Mucosa of gallbladder (tissue), 1 donor: ENCODE data around the gene CTIF. TPM values are rescaled to one million over a fixed set of nuclear protein-coding genes. Genes with fewer than 3 reads are reported as not detected.

Source experiments
- DNase-seq: peaks from one replicate; pipeline ENCODE4 v3.0.0-alpha.2; 2020; ENCODE audit warnings: low spot score
- total RNA-seq: library from RNA; stranded (reverse); gene quantifications from one replicate; pipeline ENCODE4 v1.2.1, GENCODE V29; 2021
- donor health status: DM: no; HTN: no; CAD: no.

The CTIF gene
- total RNA-seq, 1 donor from 2014 or later, result 101 TPM

GRCh38 chr18:48885266-48885923 is 346.6 kb downstream of the CTIF start:
- DNase-seq, result no peak

GRCh38 chr18:48885924-48886400 is 347.1 kb downstream of the CTIF start:
- DNase-seq, result no peak

GRCh38 chr18:48886520-48887293 is 347.9 kb downstream of the CTIF start:
- DNase-seq, result no peak

GRCh38 chr18:48887294-48887904 is 348.6 kb downstream of the CTIF start:
- DNase-seq, result no peak

- no peak for DNase-seq
These were observed 349.3 kb downstream of the CTIF start for GRCh38 chr18:48887905-48888772.

GRCh38 chr18:48888773-48889080 is 349.9 kb downstream of the CTIF start:
- DNase-seq, result no peak

GRCh38 chr18:48889115-48889941 is 350.5 kb downstream of the CTIF start:
- peak; percentile 26 for DNase-seq

GRCh38 chr18:48889981-48890762 is 351.3 kb downstream of the CTIF start:
- DNase-seq, result no peak

- no peak for DNase-seq
These were observed 352.9 kb downstream of the CTIF start for GRCh38 chr18:48891721-48892120.

GRCh38 chr18:48892146-48892855 is 353.5 kb downstream of the CTIF start:
- no peak for DNase-seq

- no peak for DNase-seq
These were observed 354.3 kb downstream of the CTIF start for GRCh38 chr18:48893061-48893607.

- DNase-seq, result no peak
These were observed 355.1 kb downstream of the CTIF start for GRCh38 chr18:48893608-48894600.

GRCh38 chr18:48894799-48895346 is 356.0 kb downstream of the CTIF start:
- DNase-seq, result no peak

- no peak for DNase-seq
These were observed 357.6 kb downstream of the CTIF start for GRCh38 chr18:48896326-48896874.

GRCh38 chr18:48896875-48897511 is 358.2 kb downstream of the CTIF start:
- DNase-seq, result peak; percentile 67

- no peak for DNase-seq
These were observed 358.7 kb downstream of the CTIF start for GRCh38 chr18:48897531-48897930.

GRCh38 chr18:48898521-48898920 is 359.7 kb downstream of the CTIF start:
- no peak for DNase-seq
